Neutrophil (primary cell): ENCODE measurements around the gene NCOA3.

Experiments
- H3K27ac ChIP-seq: fragments of 200-600 bp; sonication (generic); 2 replicates; pipeline ENCODE4 v1.5.1; 2016; ENCODE audit warnings: mild to moderate bottlenecking, moderate library complexity
- H3K27me3 ChIP-seq: fragments of 200-600 bp; sonication (generic); 2 replicates; pipeline ENCODE4 v1.6.0; 2016; ENCODE audit warnings: mild to moderate bottlenecking
- H3K36me3 ChIP-seq: fragments of 200-600 bp; sonication (generic); 2 replicates; pipeline ENCODE4 v1.5.1; 2017
- H3K4me1 ChIP-seq, 2 experiments: fragments of 200-600 bp in 1 of 2; sonication (generic) in 1 of 2; 1 replicate in 1 of 2; 2 replicates in 1 of 2; pipeline versions ENCODE4 v1.5.1 to v1.6.1; 2013 to 2016; ENCODE audit warnings: low read depth in 1 of 2, low read length in 1 of 2, mild to moderate bottlenecking in 1 of 2, moderate library complexity in 1 of 2; ENCODE audit not compliant: control insufficient read depth in 1 of 2, insufficient read depth in 1 of 2
- H3K4me3 ChIP-seq, 2 experiments: fragments of 200-600 bp in 1 of 2; sonication (generic) in 1 of 2; 1 replicate in 1 of 2; 2 replicates in 1 of 2; pipeline ENCODE4 v1.5.1; 2013 to 2016; ENCODE audit warnings: low read depth in 1 of 2, low read length in 1 of 2, mild to moderate bottlenecking in 1 of 2, moderate library complexity in 1 of 2
- H3K9me3 ChIP-seq: fragments of 200-600 bp; sonication (generic); 2 replicates; pipeline ENCODE4 v1.5.1; 2016
- TF ChIP-seq, protein P1 (sequence below): fragments of 200-600 bp; sonication (generic); IDR thresholded peaks from 2 replicates; pipeline ENCODE4 v1.5.1; 2016; ENCODE audit warnings: antibody characterized with exemption

NCOA3 gene

DNA sequence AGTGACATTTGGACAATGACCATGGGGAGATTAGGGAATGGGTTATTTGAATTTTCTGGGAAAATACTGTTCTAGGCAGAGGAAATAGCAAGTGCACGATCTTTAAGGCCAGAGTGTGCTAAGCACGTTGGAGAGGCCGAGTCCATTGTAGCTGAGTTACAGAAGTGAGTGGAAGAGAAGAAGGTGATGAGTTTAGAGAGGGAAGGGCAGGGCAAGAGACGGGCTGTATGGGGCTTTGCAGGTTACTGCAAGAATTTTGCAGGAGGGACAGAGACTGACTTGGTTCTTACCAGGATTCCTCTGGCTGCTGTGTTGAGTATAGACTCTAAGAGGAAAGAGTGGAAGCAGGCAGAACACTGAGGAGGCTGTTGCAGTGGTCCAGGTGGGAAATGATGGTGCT, 1.1 kb upstream of the NCOA3 start:
- H3K4me3 ChIP-seq = no peak overlapping the region
- H3K4me1 ChIP-seq = peaks cover 17 to 22% of the 10 kb centered on the region in 2 experiments
- no peaks in the 10 kb centered on the region for H3K9me3 ChIP-seq
- H3K36me3 ChIP-seq = no peaks in the 10 kb centered on the region
- TF ChIP-seq, protein P1, sequence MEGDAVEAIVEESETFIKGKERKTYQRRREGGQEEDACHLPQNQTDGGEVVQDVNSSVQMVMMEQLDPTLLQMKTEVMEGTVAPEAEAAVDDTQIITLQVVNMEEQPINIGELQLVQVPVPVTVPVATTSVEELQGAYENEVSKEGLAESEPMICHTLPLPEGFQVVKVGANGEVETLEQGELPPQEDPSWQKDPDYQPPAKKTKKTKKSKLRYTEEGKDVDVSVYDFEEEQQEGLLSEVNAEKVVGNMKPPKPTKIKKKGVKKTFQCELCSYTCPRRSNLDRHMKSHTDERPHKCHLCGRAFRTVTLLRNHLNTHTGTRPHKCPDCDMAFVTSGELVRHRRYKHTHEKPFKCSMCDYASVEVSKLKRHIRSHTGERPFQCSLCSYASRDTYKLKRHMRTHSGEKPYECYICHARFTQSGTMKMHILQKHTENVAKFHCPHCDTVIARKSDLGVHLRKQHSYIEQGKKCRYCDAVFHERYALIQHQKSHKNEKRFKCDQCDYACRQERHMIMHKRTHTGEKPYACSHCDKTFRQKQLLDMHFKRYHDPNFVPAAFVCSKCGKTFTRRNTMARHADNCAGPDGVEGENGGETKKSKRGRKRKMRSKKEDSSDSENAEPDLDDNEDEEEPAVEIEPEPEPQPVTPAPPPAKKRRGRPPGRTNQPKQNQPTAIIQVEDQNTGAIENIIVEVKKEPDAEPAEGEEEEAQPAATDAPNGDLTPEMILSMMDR = no peak
- no peaks in the 10 kb centered on the region for H3K27me3 ChIP-seq
- H3K27ac ChIP-seq = no peak overlapping the region

DNA sequence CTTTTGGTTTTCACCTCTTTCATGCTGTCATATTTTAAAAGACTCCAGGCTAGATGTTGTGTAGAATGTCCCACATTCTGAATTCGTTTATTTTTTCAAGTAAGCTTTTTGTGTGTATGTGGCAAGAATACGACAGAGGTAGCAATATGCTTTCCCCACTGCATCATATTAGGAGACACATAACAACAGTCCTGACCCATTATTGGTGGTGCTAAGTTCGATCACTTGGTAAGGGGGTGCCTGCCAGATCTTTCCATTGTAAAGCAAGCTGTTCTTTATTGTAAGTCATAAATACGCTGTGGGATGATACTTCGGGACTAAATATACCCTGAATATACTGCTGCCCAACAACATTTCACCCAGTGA, 588 bp upstream of the NCOA3 start:
- Histone ChIP-seq H3K27ac (peak overlapping the region; percentile 88), H3K9me3 (no peaks in the 10 kb centered on the region), H3K4me3 (peak overlapping the region; percentile 65 to 78), H3K4me1 (peaks cover 17 to 22% of the 10 kb centered on the region in 2 experiments), H3K36me3 (no peaks in the 10 kb centered on the region), H3K27me3 (no peaks in the 10 kb centered on the region)
- TF ChIP-seq, protein P1 = no peak

DNA sequence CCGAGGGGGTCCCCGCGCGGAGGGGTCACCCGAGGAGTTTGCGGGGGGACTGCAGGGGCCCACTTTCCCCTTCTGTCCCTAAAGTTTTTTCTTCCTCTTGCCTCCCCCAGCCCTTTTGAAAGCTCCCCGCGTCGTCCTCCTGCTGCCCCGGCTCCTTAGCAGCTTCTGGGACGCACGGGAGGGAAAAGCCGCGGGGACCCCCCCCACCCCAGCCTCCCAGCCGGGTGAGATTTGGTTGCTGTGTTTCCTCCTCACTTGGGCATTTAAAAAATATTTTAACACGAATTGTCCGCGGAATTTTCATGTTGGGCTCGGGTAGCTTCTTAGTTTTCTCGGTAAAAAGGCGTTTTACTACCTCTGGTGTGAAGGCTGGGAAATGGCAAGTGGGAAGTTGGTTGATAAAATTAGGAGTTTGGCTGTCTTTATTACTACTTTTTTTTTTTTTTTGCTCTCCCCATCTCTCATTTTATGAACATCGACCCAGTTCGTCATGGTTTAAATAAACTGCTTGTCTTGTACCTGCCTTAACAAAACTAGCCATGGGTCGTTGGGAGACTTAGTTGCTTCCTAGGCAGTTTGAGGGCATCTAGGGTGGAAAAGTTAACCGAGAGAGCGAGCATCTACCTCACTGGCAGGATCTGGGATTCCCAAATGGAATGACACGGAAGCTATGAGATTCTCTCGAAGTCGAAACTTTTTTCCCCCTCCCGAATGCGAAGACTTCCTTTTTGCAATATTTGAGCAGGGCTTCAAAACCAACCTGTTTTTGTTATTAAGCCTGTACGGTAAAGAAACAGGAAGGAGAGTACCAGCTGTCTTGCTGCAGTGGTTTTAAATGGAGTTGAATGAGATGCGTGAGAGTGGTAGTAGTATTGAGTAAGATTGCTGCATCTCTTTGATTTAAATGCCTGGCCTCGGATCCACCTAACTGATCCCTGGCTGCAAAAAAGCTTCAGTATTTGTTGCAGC, 868 bp downstream of the NCOA3 start:
- no peaks in the 10 kb centered on the region for H3K36me3 ChIP-seq
- TF ChIP-seq, protein P1 = no peak
- H3K27ac ChIP-seq = peak overlapping the region; percentile 88
- H3K4me1 ChIP-seq = peaks cover 17 to 22% of the 10 kb centered on the region in 2 experiments
- no peaks in the 10 kb centered on the region for H3K27me3 ChIP-seq
- H3K9me3 ChIP-seq = no peaks in the 10 kb centered on the region
- peak overlapping the region; percentile 65 to 78 for H3K4me3 ChIP-seq

DNA sequence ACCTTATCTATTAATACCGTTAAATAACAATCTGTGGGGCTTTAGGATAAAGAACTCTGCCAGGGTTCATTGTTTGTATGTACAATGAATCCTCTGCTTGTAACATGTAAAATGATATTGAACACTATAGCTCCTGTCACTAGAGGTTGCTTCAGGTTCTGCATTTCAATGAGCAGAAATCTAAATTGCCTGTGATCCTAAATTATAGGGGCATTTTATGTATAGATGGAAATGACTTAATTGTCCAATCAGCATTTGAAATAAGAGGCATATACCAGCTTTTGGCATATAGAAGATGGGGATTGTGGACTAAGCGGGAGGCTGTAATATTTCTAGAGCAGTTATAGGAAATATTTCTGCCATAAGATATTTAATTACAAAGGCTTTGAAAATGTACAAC, 2.0 kb downstream of the NCOA3 start:
- no peaks in the 10 kb centered on the region for H3K27me3 ChIP-seq
- no peaks in the 10 kb centered on the region for H3K9me3 ChIP-seq
- no peaks in the 10 kb centered on the region for H3K36me3 ChIP-seq
- H3K4me1 ChIP-seq = peaks cover 17 to 22% of the 10 kb centered on the region in 2 experiments
- H3K27ac ChIP-seq = peak overlapping the region; percentile 88
- H3K4me3 ChIP-seq = peak overlapping the region in 1 of 2 experiments; percentile 78
- TF ChIP-seq, protein P1 = no peak

DNA sequence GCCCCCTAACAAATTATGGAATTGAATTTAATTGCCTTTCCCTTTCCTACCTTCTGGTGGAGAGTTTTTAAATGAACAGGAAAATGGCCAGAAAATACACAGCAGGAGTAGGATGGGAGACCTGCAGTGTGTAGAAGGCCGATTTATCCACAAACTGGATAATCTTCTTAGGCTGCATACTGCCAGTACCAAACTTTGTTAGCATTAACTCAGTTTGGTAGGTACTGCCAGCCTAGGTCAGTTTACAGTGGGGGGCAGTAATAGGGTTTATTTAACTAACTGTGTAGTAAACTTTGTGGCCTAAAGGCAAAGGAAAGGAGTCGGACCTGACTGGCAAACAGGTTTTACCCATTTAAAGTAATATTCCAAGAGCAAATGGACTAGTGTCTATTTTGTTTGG, 4.6 kb downstream of the NCOA3 start:
- no peak overlapping the region for H3K27ac ChIP-seq

More for the DNA sequence above, 4.6 kb downstream of the NCOA3 start:
- TF ChIP-seq, protein P1 = no peak
- no peak overlapping the region for H3K4me3 ChIP-seq
- H3K36me3 ChIP-seq = peaks cover 3% of the 10 kb centered on the region
- no peaks in the 10 kb centered on the region for H3K9me3 ChIP-seq
- H3K4me1 ChIP-seq = peaks cover 14 to 17% of the 10 kb centered on the region in 2 experiments
- no peaks in the 10 kb centered on the region for H3K27me3 ChIP-seq
